CD14-positive monocyte (primary cell): Measurements from ENCODE around the gene GCDH. TPM values are rescaled to one million over a fixed set of nuclear protein-coding genes. Genes with fewer than 3 reads are reported as not detected.
A peak's percentile ranks its signal among the peaks of the same experiment; 100 is the strongest.

ENCODE experiments used
- DNase-seq, 3 donors: peaks; one replicate each; pipeline ENCODE4 v3.0.0-alpha.2; 2011 to 2022
- H2AFZ ChIP-seq: 2 replicates; pipeline ENCODE4 v1.6.0; 2012; ENCODE audit warnings: mild to moderate bottlenecking, low read depth, low read length, inconsistent platforms; ENCODE audit not compliant: insufficient read depth, poor library complexity, severe bottlenecking
- H3K27ac ChIP-seq, 2 donors: 1 replicate in 1 of 2; 2 replicates in 1 of 2; pipeline ENCODE4 v1.5.1; 2012 to 2013; ENCODE audit warnings: low read length in 2 of 2, control low read depth in 1 of 2, inconsistent platforms in 1 of 2, low read depth in 1 of 2, mild to moderate bottlenecking in 1 of 2
- H3K27me3 ChIP-seq, 2 donors: one replicate each; pipeline versions ENCODE4 v1.6.0 to v1.6.1; 2011 to 2013; ENCODE audit warnings: low read length in 2 of 2; ENCODE audit not compliant: control insufficient read depth in 2 of 2, insufficient read depth in 2 of 2
- H3K36me3 ChIP-seq, 2 donors: replicated peaks in 1 of 2; 1 replicate in 1 of 2; 2 replicates in 1 of 2; pipeline versions ENCODE4 v1.5.1 to v1.6.1; 2012 to 2013; ENCODE audit warnings: low read length in 2 of 2, control low read depth in 1 of 2, inconsistent platforms in 1 of 2, mild to moderate bottlenecking in 1 of 2; ENCODE audit not compliant: insufficient read depth in 2 of 2, control insufficient read depth in 1 of 2
- H3K4me1 ChIP-seq, 2 donors: 1 replicate in 1 of 2; 2 replicates in 1 of 2; pipeline versions ENCODE4 v1.5.1 to v1.6.1; 2012 to 2013; ENCODE audit warnings: low read length in 2 of 2, control low read depth in 1 of 2, inconsistent platforms in 1 of 2, mild to moderate bottlenecking in 1 of 2, moderate library complexity in 1 of 2; ENCODE audit not compliant: insufficient read depth in 2 of 2, control insufficient read depth in 1 of 2
- H3K4me2 ChIP-seq: replicated peaks from 2 replicates; pipeline ENCODE3; 2012; ENCODE audit warnings: low read length, moderate library complexity, mild to moderate bottlenecking; ENCODE audit not compliant: poor library complexity, severe bottlenecking; ENCODE audit errors: extremely low read depth
- H3K4me3 ChIP-seq, 3 experiments: fragments of 200-600 bp in 1 of 3; sonication (generic) in 1 of 3; replicated peaks in 1 of 3; 1 replicate in 2 of 3; 2 replicates in 1 of 3; pipeline ENCODE4 v1.5.1; 2011 to 2013; ENCODE audit warnings: low read length in 3 of 3, mild to moderate bottlenecking in 3 of 3, control low read depth in 2 of 3, low read depth in 2 of 3, inconsistent platforms in 1 of 3, moderate library complexity in 1 of 3
- H3K79me2 ChIP-seq: 2 replicates; pipeline ENCODE4 v1.6.0; 2012; ENCODE audit warnings: mild to moderate bottlenecking, control low read depth, inconsistent platforms, low read length, moderate library complexity; ENCODE audit not compliant: insufficient read depth
- H3K9ac ChIP-seq: 2 replicates; pipeline ENCODE4 v1.6.0; 2017; ENCODE audit warnings: low read length, mild to moderate bottlenecking; ENCODE audit not compliant: insufficient read depth, poor library complexity, severe bottlenecking
- H3K9me3 ChIP-seq, 2 donors: replicated peaks in 1 of 2; 1 replicate in 1 of 2; 2 replicates in 1 of 2; pipeline versions ENCODE4 v1.5.1 to v1.6.1; 2012 to 2013; ENCODE audit warnings: low read length in 2 of 2, control low read depth in 1 of 2; ENCODE audit not compliant: control insufficient read depth in 1 of 2, insufficient read depth in 1 of 2
- H4K20me1 ChIP-seq: 2 replicates; pipeline ENCODE4 v1.6.0; 2012; ENCODE audit warnings: mild to moderate bottlenecking, low read length, control low read depth, moderate library complexity; ENCODE audit not compliant: insufficient read depth
- H3K27ac Mint-ChIP-seq, 7 donors: one replicate each; pipeline ENCODE4 v1.8.0; 2020; ENCODE audit warnings: mild to moderate bottlenecking in 7 of 7, mixed read lengths in 7 of 7, moderate library complexity in 6 of 7, inconsistent platforms in 2 of 7
- H3K27me3 Mint-ChIP-seq, 3 donors: one replicate each; pipeline ENCODE4 v1.8.0; 2021 to 2022; ENCODE audit warnings: low read depth in 3 of 3, mild to moderate bottlenecking in 3 of 3, mixed read lengths in 3 of 3, moderate library complexity in 3 of 3, inconsistent platforms in 1 of 3
- H3K36me3 Mint-ChIP-seq, 2 donors: one replicate each; pipeline ENCODE4 v1.8.0; 2020; ENCODE audit warnings: mixed read lengths in 2 of 2, inconsistent platforms in 1 of 2, mild to moderate bottlenecking in 1 of 2
- H3K4me1 Mint-ChIP-seq: one replicate; pipeline ENCODE4 v1.8.0; 2020; ENCODE audit warnings: mild to moderate bottlenecking, mixed read lengths
- H3K4me3 Mint-ChIP-seq, 2 donors: one replicate each; pipeline ENCODE4 v1.8.0; 2020; ENCODE audit warnings: mild to moderate bottlenecking in 2 of 2, mixed read lengths in 2 of 2, moderate library complexity in 1 of 2
- H3K9me3 Mint-ChIP-seq, 7 donors: one replicate each; pipeline ENCODE4 v1.8.0; 2020 to 2022; ENCODE audit warnings: mixed read lengths in 7 of 7, mild to moderate bottlenecking in 6 of 7, moderate library complexity in 6 of 7, inconsistent platforms in 2 of 7
- WGBS: methylation state at CpG from one replicate; pipeline ENCODE4 v1.1.5; 2013; ENCODE audit warnings: missing lambda C conversion rate; ENCODE audit not compliant: insufficient coverage; 5-methylcytosine and 5-hydroxymethylcytosine counted together
- intact Hi-C, 2 donors: fragments of 100-400 bp; cut with micrococcal nuclease; formaldehyde crosslinking; loops; one replicate each; pipeline versions ENCODE4 v1.15.0 to v1.15.1; 2023
- polyA plus RNA-seq, 3 donors: library from polyadenylated mRNA; depleted of rRNA in 1 of 3; unstranded in 2 of 3; stranded (reverse) in 1 of 3; fragments of 300-500 nt in 2 of 3; fragments of >200 nt in 1 of 3; fragmentation: Illumina TruSeq in 2 of 3; gene quantifications; 1 replicate in 2 of 3; 2 replicates in 1 of 3; pipeline ENCODE4 v1.2.3, GENCODE V29; 2012 to 2021
- TF ChIP-seq, protein P1 (sequence below): fragments of 200-600 bp; IDR thresholded peaks from one replicate; pipeline ENCODE4 v1.8.0; 2022; ENCODE audit warnings: antibody characterized with exemption, mild to moderate bottlenecking

GCDH gene
- polyA plus RNA-seq, 3 donors, result 7.3 to 30.5 (median 9.6) TPM

DNA sequence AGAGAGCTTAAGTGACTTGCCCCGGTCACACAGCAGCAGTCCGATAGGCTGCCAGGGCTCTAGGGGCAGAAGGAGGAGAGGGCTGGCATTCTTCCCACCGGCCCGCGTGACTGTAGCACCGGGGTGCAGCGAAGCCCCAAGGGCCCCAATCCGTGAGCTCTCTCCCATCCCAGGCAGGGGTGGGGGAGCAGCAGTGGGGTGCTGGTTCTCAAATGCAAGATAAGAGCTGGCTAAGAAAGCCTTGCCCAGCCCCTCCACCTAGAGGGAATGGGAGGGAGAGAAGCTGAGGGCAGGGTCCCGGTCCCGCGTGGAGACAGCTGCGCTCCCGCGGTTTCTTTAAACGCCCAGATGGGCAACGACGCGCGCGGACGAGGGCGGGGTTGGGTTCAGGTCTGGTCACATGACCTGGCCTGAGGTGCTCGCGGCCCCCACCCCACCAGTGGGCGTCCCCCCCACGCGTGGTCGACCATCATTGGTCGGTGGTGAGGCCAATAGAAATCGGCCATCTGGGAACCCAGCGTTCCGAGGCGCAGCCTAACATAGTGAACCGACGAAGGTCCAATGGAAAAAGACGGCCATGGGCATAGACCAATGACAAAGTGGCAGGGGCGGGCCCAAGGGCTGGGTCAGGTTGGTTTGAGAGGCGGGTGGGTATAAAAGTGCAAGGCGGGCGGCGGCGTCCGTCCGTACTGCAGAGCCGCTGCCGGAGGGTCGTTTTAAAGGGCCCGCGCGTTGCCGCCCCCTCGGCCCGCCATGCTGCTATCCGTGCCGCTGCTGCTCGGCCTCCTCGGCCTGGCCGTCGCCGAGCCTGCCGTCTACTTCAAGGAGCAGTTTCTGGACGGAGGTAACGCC lies 47.2 kb downstream of the GCDH start, which contains the start of gene CALR:
Gene CALR (plus strand): TSS at position 683 of the 852 bp plus-strand sequence. CDS start 71 bp downstream, at position 754.
- Histone ChIP-seq H3K4me3 (peak within 1 kb of the TSS; percentile 77 to 100 (median 77)), H3K4me1 (peaks cover 47 to 64% of the 10 kb centered on the region in 2 donors), H3K79me2 (peaks cover 58% of the 10 kb centered on the region), H3K27ac (peak within 1 kb of the TSS; percentile 82 to 98), H3K27me3 (no peaks in the 10 kb centered on the region), H3K4me2 (peak within 1 kb of the TSS; percentile 94), H3K9ac (peak within 1 kb of the TSS; percentile 100), H3K36me3 (peaks cover 22 to 34% of the 10 kb centered on the region in 2 donors), H3K9me3 (no peaks in the 10 kb centered on the region), H4K20me1 (peaks cover 46% of the 10 kb centered on the region), H2AFZ (peak within 1 kb of the TSS; percentile 85)
- WGBS, result under 1% methylated on average over 59 of the region's 63 CpGs
- H3K27me3 Mint-ChIP-seq, result peaks cover 0 to 2% (median 1%) of the 10 kb centered on the region in 3 donors
- H3K36me3 Mint-ChIP-seq, result peaks cover 34 to 38% of the 10 kb centered on the region in 2 donors
- peaks cover 53% of the 10 kb centered on the region for H3K4me1 Mint-ChIP-seq
- peak within 1 kb of the TSS; percentile 97 to 99 for H3K4me3 Mint-ChIP-seq
- peak; percentile 99 to 100 (median 100) for DNase-seq
- H3K27ac Mint-ChIP-seq, result peak within 1 kb of the TSS; percentile 91 to 97 (median 96)
- TF ChIP-seq, protein P1, sequence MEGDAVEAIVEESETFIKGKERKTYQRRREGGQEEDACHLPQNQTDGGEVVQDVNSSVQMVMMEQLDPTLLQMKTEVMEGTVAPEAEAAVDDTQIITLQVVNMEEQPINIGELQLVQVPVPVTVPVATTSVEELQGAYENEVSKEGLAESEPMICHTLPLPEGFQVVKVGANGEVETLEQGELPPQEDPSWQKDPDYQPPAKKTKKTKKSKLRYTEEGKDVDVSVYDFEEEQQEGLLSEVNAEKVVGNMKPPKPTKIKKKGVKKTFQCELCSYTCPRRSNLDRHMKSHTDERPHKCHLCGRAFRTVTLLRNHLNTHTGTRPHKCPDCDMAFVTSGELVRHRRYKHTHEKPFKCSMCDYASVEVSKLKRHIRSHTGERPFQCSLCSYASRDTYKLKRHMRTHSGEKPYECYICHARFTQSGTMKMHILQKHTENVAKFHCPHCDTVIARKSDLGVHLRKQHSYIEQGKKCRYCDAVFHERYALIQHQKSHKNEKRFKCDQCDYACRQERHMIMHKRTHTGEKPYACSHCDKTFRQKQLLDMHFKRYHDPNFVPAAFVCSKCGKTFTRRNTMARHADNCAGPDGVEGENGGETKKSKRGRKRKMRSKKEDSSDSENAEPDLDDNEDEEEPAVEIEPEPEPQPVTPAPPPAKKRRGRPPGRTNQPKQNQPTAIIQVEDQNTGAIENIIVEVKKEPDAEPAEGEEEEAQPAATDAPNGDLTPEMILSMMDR, result no peak
- intact Hi-C loops, result loop anchor here (5.0 to 10.0 kb wide), 2 partner anchors 53 to 146 kb away; partner anchors contain the start of genes DNASE2 (in 1 of the 2), JUNB (in 1 of the 2) and KLF1 (in 1 of the 2)
- H3K9me3 Mint-ChIP-seq, result no peaks in the 10 kb centered on the region

DNA sequence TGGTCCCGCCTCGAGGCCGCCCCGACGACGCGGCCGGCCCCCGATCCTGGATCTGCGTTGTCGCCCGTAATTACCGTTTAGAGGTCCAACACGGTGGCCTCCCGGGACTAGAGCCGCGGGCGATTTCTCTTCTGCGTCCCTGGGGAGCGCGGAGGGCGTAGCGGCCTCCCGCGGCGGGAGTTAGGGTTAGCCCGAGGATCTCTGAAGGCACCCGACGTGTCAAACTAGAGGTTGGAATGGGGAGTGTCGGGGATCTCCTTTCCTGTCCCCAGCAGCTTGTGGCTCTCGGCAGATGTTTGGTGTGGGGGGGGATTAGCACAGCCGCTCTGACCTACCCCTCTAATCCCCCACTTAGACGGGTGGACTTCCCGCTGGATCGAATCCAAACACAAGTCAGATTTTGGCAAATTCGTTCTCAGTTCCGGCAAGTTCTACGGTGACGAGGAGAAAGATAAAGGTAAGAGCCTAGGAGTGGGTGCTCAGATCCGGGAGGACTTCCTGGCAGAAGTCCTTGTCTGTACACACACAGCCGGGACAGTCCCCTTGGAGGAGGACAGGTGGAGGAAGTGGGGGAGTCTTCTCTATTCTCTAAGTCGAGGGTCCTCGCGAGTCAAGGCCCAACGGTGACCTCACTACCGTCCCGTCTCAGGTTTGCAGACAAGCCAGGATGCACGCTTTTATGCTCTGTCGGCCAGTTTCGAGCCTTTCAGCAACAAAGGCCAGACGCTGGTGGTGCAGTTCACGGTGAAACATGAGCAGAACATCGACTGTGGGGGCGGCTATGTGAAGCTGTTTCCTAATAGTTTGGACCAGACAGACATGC lies 48.0 kb downstream of the GCDH start:
- no peak overlapping the region for H2AFZ ChIP-seq
- peak overlapping the region; percentile 94 for H3K4me2 ChIP-seq
- peaks cover 56% of the 10 kb centered on the region for H3K4me1 Mint-ChIP-seq
- H3K9me3 ChIP-seq, result no peaks in the 10 kb centered on the region
- peaks cover 28 to 43% of the 10 kb centered on the region in 2 donors for H3K36me3 ChIP-seq
- H4K20me1 ChIP-seq, result peaks cover 55% of the 10 kb centered on the region
- H3K27ac Mint-ChIP-seq, result peak overlapping the region; percentile 91 to 97 (median 96)
- WGBS, result under 1% methylated on average over 44 of the region's 54 CpGs
- H3K4me3 Mint-ChIP-seq, result peak overlapping the region; percentile 97 to 99
- peak overlapping the region; percentile 77 to 100 (median 77) for H3K4me3 ChIP-seq
- peaks cover 0 to 2% (median 1%) of the 10 kb centered on the region in 3 donors for H3K27me3 Mint-ChIP-seq
- peak overlapping the region; percentile 68 to 98 for H3K27ac ChIP-seq
- TF ChIP-seq, protein P1, result no peak
- peaks cover 59% of the 10 kb centered on the region for H3K79me2 ChIP-seq
- H3K9ac ChIP-seq, result peak overlapping the region; percentile 100
- peaks cover 44 to 66% of the 10 kb centered on the region in 2 donors for H3K4me1 ChIP-seq
- H3K36me3 Mint-ChIP-seq, result peaks cover 42 to 46% of the 10 kb centered on the region in 2 donors
- no peaks in the 10 kb centered on the region for H3K9me3 Mint-ChIP-seq
- intact Hi-C loops, result loop anchor here (5.0 to 10.0 kb wide), 2 partner anchors 54 to 147 kb away; partner anchors contain the start of genes DNASE2 (in 1 of the 2), JUNB (in 1 of the 2) and KLF1 (in 1 of the 2)
- no peaks in the 10 kb centered on the region for H3K27me3 ChIP-seq
- DNase-seq, result peak; percentile 20 to 50 (median 50)
